ENCODE measurements around the gene AQP1. TPM values are rescaled to one million over a fixed set of nuclear protein-coding genes. Genes with fewer than 3 reads are reported as not detected.

AQP1 gene
- total and polyA plus RNA-seq, 2 donors (not counting 1 experiment from before 2014, with no cell fraction given), result not detected

DNA sequence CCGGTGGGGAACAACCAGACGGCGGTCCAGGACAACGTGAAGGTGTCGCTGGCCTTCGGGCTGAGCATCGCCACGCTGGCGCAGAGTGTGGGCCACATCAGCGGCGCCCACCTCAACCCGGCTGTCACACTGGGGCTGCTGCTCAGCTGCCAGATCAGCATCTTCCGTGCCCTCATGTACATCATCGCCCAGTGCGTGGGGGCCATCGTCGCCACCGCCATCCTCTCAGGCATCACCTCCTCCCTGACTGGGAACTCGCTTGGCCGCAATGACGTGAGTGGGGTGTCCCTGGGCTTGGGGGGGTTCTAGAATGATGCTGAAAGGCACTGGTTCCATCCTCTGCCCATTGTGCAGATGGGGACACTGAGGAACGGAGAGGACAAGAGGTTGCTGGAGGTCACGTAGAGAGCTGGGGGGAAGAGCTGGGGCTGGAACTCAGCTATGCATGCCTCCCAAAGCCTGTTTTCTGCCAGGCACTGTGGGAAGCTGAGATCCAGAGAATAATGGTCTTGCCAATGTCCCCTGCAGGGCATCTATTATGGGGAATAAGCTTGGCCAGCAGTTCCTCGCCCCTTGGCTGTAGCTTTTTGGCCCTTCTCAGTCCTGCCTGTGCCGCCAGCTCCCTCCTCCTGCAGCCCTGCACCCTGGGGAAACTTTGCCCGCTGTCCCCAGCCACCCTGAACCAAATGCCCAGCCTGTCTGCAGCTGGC lies 523 bp downstream of the AQP1 start:
- no peak for ATAC-seq (ENCODE audit: low read depth)

DNA sequence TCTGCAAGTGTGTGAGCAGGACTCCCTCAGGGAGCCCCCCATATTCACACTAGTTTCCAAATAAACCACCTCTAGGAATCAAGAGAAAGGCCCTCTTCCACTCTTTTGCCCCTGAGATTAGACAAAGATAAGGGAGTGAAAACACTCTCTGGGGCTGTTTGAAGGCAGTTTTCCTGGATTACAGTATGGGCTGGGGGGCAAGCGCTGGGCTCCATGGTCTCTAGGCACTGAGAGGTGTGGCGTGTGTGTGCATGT lies 1.0 kb downstream of the AQP1 start:
- WGBS (ENCODE audit: insufficient coverage), result 100% methylated on average over 2 of the region's 2 CpGs
- H3K4me3 ChIP-seq (ENCODE audit: control extremely low read depth in 1 of 5, extremely low read depth in 1 of 5, insufficient read depth in 1 of 5, low read depth in 2 of 5, low read length in 4 of 5), result no peak overlapping the region
- no peaks in the 10 kb centered on the region for H4K20me1 ChIP-seq (ENCODE audit: control insufficient read depth, insufficient read depth, low read length, poor library complexity, severe bottlenecking)
- Mint-ChIP-seq H3K4me1 (no peaks in the 10 kb centered on the region), H3K27me3 (peaks cover 5% of the 10 kb centered on the region), H3K9me3 (ENCODE audit: insufficient read depth) (no peaks in the 10 kb centered on the region), H3K27ac (no peak overlapping the region), H3K4me3 (no peak overlapping the region)
- ChIA-PET POLR2A (no interaction called here), CTCF (interaction anchor here (1.4 kb wide), 1 partner anchor 26 kb away, joined by 4 read pairs; no protein-coding TSS in a partner anchor)
- no peak for DNase-seq
- H3K36me3 ChIP-seq (replicated peaks in 1 of 2; ENCODE audit: control extremely low read depth in 1 of 2, control insufficient read depth in 1 of 2, extremely low read depth in 1 of 2, insufficient read depth in 2 of 2, low read length in 1 of 2), result no peaks in the 10 kb centered on the region
- no peak for ATAC-seq (ENCODE audit: low read depth)
- H3K9me3 ChIP-seq (ENCODE audit: control extremely low read depth in 1 of 3, control insufficient read depth in 2 of 3, insufficient read depth in 1 of 3, low read length in 2 of 3), result no peaks in the 10 kb centered on the region
- no peak for TF ChIP-seq CTCF (IDR thresholded peaks at IDR 0.05)
- TF ChIP-seq EZH2 (IDR thresholded peaks at IDR 0.05; ENCODE audit: borderline replicate concordance, insufficient read depth, low read depth, low read length, poor library complexity, severe bottlenecking), result no peak
- H3K27me3 ChIP-seq (replicated peaks in 1 of 4; ENCODE audit: control extremely low read depth in 1 of 4, control insufficient read depth in 3 of 4, insufficient read depth in 4 of 4, low read length in 3 of 4), result no peaks in the 10 kb centered on the region
- no peaks in the 10 kb centered on the region for H3K79me2 ChIP-seq (ENCODE audit: control insufficient read depth, insufficient read depth, low read length)
- no peaks in the 10 kb centered on the region for H3K4me1 ChIP-seq (ENCODE audit: control insufficient read depth in 2 of 2, insufficient read depth in 2 of 2, low read length in 2 of 2)
- H3K9ac ChIP-seq (ENCODE audit: low read length), result no peak overlapping the region
- H3K27ac ChIP-seq (ENCODE audit: low read length in 2 of 2), result no peak overlapping the region
- intact Hi-C loops (cut with micrococcal nuclease), result no loop called here
- no peak overlapping the region for H3K4me2 ChIP-seq (replicated peaks; ENCODE audit: low read depth, low read length, poor library complexity, severe bottlenecking)
- H2AFZ ChIP-seq (ENCODE audit: insufficient read depth, low read depth, low read length, poor library complexity, severe bottlenecking), result no peak overlapping the region

More for the DNA sequence above, 523 bp downstream of the AQP1 start:
- no peaks in the 10 kb centered on the region for H4K20me1 ChIP-seq (ENCODE audit: control insufficient read depth, insufficient read depth, low read length, poor library complexity, severe bottlenecking)
- Mint-ChIP-seq H3K27ac (no peak overlapping the region), H3K4me3 (no peak overlapping the region), H3K27me3 (peaks cover 5% of the 10 kb centered on the region), H3K9me3 (ENCODE audit: insufficient read depth) (no peaks in the 10 kb centered on the region), H3K4me1 (no peaks in the 10 kb centered on the region)
- H3K79me2 ChIP-seq (ENCODE audit: control insufficient read depth, insufficient read depth, low read length), result no peaks in the 10 kb centered on the region
- no peaks in the 10 kb centered on the region for H3K9me3 ChIP-seq (ENCODE audit: control extremely low read depth in 1 of 3, control insufficient read depth in 2 of 3, insufficient read depth in 1 of 3, low read length in 2 of 3)
- H3K4me3 ChIP-seq (ENCODE audit: control extremely low read depth in 1 of 5, extremely low read depth in 1 of 5, insufficient read depth in 1 of 5, low read depth in 2 of 5, low read length in 4 of 5), result no peak overlapping the region
- POLR2A ChIA-PET, result no interaction called here
- WGBS (ENCODE audit: insufficient coverage), result 95% methylated on average over 21 of the region's 26 CpGs
- no peaks in the 10 kb centered on the region for H3K4me1 ChIP-seq (ENCODE audit: control insufficient read depth in 2 of 2, insufficient read depth in 2 of 2, low read length in 2 of 2)
- H2AFZ ChIP-seq (ENCODE audit: insufficient read depth, low read depth, low read length, poor library complexity, severe bottlenecking), result no peak overlapping the region
- intact Hi-C loops (cut with micrococcal nuclease), result no loop called here
- H3K27ac ChIP-seq (ENCODE audit: low read length in 2 of 2), result no peak overlapping the region
- DNase-seq, result no peak
- no peaks in the 10 kb centered on the region for H3K36me3 ChIP-seq (replicated peaks in 1 of 2; ENCODE audit: control extremely low read depth in 1 of 2, control insufficient read depth in 1 of 2, extremely low read depth in 1 of 2, insufficient read depth in 2 of 2, low read length in 1 of 2)
- no peak for TF ChIP-seq CTCF (IDR thresholded peaks at IDR 0.05)
- TF ChIP-seq EZH2 (IDR thresholded peaks at IDR 0.05; ENCODE audit: borderline replicate concordance, insufficient read depth, low read depth, low read length, poor library complexity, severe bottlenecking), result no peak
- no peak overlapping the region for H3K4me2 ChIP-seq (replicated peaks; ENCODE audit: low read depth, low read length, poor library complexity, severe bottlenecking)
- CTCF ChIA-PET, result no interaction called here
- no peak overlapping the region for H3K9ac ChIP-seq (ENCODE audit: low read length)
- H3K27me3 ChIP-seq (replicated peaks in 1 of 4; ENCODE audit: control extremely low read depth in 1 of 4, control insufficient read depth in 3 of 4, insufficient read depth in 4 of 4, low read length in 3 of 4), result no peaks in the 10 kb centered on the region
